ENCODE measurements around the gene CEMIP2.

The CEMIP2 gene

DNA sequence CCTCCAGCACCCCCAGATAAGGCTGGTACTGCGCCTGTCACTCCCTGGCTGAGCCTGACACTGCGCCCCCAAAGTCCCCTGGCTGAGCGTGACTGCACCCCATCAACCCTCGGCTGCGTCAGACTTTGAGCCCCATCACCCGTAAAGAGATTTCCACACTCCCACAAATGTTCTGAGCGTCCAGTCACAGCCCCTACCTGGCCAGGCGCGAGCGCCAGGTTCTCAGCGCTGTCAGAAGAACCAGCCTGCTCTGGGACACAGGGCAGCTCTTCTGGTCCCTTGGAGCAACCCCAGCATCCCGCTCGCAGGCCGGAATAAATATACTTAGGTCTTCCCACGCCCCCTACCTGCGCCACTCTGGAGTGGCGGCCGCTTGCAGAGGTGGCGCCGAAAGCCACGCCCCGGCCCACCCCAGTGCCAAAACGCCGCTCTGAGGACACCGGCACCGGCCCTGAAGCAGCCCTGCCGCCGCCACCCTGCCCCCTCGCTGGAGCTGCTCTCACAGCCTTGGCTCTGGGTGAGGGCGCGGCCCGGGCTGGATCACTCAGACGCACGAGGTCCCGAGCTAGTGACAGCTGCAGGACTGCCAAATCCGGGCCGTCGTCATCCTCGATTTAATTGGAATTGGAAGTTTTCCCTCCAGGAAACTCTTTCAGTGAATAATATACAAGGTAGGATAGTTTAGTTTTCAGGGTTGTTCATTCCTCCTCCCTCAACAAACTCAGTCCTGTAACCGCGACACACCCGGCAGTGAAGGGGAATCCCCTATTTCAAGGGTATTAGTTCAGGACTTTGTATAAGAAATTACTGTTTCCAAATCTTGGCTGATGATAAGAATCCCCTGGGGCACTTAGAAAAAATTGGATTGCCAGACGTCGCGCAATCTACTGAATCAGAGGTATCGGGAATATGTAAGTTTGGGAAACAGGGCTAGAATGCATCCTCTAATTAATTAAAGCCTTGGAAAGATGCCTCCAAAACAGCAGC is 1.2 kb upstream of the CEMIP2 start:
- peak; percentile 65 for DNase-seq (ENCODE audit: low read depth)

DNA sequence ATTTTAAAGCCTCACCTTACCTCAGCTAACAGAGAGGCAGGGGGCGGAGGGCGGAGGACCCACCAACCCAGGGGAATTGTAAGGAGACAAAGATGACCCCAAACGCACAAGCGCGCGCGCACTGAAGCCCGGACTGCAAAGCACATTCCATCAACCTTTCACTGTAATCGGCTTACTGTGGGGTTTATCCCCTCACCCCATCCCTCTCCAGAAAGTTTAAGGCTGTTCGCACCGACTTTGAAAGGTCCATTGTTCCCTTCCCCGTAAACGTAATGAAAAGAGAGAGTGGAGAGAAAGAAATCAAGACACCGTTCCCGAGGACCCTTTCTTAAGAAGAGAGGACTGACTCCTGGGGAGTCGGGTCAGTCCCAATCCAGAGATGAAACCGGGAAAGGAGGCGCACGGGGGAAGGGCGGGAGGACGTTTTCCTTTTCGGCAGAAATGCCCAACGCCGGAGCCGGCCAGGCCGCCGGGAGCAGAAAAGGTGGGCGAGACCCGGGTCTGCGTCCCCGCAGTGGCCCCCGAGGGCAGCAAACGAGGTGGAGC is 464 bp downstream of the CEMIP2 start:
- peak; percentile 55 for DNase-seq (ENCODE audit: low read depth)

DNA sequence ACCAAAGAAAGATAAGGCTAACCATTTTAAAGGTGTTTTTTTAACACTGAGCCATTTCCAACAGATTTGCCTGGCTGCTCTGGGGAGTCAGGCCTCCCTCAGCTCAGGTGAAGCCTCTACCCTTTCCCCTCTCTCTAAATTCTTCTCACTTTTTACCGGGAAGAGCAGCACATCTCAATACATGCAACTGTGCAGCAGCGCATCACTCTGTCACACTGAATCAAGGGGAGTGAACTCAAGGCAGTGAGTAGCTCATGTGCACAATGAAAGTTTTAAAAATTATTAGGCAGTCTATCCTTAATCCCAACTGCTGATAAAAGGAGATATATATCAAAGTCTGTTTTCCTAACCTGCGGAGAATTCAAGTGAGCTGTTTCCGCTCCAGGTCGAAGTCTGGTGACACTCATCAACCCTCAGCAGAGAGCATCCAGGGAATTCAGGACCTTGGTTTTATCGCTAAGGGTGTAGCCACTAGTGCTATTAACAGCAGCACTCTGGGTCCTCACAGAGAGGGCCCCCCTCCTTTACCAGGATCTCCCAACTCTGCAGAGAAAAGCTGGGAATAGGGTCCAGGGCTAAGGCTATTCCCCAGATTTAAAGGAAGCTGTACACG is 1.0 kb downstream of the CEMIP2 start:
- DNase-seq (ENCODE audit: low read depth): peak; percentile 46

DNA sequence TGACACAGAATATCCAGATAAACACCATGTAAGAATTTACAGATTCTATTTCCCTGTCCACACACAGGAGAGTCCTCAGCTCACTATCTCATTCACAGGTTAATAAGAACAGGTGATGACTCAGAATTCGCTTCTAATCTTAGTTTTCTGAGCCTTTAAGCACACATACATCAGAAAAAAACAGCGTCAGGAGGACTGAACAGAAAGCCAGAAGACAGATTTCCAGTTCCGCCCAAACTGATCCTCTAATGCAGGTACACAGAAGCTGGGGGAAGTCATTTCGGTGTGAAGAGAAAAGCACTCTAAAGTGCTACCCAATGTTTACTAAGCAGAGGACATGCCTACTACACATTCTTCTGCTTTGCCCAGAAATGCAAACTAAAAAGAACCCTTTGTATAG is 1.6 kb downstream of the CEMIP2 start:
- peak; percentile 40 for DNase-seq (ENCODE audit: low read depth)

DNA sequence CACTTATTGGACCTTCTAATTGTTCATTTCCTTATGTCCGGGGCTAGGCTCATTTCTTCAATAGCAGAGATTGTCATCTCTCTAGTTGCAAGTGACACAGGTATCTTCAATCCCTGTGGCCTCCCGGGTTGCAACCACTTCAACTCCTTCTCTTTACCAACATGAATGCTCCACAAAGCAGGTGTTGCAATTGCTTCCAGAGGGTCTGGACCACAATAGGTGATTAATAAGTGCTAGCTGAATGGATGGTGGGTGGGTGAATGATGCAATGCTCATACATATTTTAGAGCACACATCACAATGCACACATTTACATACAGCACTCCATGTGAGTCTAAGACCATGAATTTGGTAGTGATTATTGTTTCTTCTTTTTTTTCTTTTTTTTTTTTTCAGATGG is 2.6 kb downstream of the CEMIP2 start:
- peak; percentile 85 for DNase-seq (ENCODE audit: low read depth)

DNA sequence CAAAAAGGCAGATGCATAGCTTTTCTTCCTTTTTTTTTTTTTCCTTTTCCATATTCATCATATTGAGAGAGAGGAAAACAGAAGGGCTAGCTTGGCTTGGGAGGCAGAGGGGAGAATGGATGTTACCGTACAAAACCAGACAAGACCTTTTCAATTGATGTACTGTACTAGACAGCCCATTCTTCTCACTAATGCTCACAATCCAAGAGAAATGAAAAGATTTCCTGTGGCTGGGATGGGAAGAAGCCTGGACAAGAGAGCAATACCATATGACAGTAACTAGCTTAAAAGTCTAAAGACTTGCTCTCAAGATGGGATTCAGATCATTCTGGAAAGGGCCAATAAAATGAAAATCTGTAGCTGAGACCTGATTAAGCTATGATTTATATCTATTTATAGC is 3.4 kb downstream of the CEMIP2 start:
- DNase-seq (ENCODE audit: low read depth): no peak

DNA sequence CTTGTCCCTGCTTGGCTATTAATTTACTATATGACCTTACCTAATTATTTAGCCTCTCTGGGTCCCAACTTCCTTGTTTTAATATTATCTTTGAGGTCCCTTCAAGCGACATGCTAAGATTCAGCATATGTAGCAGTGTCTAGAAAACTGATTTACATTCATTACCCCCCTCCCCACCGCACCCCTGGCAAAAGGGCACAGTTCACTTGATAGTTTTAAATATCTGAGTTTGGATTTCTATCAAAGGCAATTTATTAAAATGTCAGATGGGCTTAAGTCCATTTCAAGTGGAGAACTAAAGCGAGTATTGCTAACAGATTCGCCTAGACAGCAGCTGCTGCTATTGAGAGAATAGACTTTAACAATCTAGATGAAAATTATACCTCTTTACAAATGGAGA is 3.9 kb downstream of the CEMIP2 start:
- DNase-seq (ENCODE audit: low read depth): no peak

DNA sequence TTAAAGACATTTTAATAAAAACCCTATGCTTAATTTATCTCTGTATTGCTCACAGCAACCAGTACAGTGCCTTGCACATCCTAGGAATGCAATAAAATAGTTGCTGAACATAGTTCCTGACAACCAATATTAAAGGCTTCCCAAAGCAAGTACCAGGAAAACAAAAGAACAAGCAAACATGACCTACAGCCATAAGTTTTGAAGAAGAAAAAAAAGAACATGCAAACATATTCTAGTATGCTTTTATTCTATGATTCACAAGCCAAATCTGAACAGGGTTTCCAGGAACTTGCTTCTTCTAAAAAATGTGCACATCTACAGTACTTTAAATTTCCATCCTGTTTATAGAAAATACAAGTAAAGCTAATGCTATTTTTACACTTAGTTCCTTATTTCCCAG is 4.5 kb downstream of the CEMIP2 start:
- DNase-seq (ENCODE audit: low read depth): peak; percentile 39

DNA sequence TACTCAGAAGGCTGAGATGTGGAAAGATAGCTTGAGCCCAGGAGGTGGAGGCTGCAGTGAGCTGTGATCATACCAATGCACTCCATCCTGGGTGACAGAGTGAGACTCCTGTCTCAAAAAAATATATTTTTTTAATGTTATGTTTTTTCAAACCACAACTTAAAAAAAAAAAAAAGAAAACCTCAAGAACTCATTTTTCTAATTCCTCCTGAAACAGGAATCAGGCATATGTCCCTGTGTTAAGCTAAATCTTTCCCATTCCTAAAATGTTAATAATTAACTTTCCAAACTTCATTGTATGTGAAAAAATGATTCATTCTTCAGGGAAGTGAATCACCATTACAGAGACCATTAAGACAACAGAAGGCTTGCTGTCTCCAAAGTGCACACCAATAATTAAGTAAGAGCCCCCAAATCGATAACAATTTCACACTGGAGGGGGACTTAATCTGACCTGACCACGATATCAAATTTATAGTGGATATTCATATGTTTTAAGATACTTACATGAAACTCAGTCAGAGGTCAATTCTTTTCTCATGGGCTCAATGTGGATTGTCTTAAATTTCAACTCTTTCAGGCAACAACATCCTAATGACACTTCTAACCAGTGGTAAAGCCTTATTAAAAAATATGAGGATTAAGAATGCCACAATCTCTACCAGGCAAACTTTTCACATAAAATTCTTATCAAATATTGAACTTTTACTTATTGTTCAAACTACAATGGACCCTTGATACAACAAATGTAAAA is 5.2 kb downstream of the CEMIP2 start:
- DNase-seq (ENCODE audit: low read depth): peak; percentile 88

DNA sequence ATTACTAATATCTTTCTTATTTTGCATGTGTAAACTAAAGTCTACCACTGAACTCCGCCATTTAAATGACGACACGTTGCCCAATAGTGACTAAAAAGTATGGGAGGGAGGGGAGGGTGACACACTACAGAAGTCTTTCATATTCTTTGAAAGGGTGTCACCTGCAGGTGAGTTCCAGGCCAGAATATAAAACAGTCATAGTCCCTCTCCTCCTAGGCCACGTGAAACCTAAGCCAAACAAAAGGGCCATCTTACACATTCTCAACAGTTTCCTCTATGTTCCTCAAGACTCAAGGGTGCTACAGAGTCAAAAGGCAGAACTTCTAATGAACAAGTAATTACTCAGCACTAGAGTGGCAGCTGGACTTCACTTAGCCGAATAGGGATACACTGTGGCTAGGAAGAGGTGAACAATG is 6.4 kb downstream of the CEMIP2 start:
- peak; percentile 25 for DNase-seq (ENCODE audit: low read depth)

DNA sequence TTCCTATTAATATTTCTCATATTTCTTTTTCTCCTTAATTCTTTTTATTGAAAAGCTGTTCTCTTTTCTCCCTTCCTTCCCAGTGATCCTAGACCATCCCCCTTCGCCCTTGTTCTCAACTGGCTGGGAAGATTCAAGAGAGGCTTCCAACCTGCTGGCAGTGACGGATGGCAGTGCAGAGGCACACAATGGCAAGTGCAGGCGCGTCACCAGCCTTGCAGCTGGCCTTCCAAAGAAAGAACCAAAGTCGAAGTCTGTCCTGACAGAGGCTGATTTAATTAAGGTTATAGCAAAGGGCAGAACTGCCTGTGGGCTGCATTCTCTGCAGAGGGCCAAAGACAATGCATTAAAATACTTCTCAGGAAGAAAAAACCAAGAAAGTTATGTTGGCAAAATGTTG is 7.4 kb downstream of the CEMIP2 start:
- DNase-seq (ENCODE audit: low read depth): no peak

DNA sequence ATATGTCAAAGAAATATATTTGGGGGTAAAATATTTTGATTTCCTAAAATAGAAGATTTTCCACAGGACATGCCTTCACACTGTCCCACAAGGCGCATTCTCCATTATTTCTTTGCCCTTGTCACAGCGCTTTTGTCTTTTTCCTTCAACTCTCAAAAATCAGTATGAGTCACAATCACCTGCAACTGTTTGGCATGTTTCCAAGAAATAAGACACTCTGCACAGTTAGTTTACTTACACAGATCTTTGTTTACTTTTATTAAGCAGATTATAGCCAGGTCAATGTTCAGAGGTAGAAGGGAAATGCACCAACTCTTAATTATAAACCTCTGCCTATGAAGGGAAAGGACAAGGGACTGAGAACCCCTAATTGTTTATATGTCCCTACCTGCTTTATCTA is 9.5 kb downstream of the CEMIP2 start:
- DNase-seq (ENCODE audit: low read depth): peak; percentile 57

DNA sequence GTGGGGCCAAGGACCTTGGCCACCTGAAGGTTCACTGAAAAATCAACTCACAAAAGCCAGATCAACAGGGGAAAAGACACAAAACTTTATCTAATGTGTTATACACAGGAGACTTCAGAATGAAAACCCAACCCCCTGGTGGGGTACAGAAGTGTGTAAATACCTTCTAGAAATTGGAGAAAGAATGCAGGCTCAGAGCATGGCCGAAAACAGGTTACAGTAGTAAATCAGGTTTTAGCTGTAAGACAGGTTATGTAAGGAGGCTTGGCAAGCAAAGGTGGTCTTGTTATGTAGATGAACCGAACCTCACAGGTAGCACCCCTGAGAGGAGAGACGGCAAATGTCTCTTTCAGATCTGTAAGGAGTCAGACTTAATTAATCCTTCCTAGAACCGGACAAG is 10.0 kb downstream of the CEMIP2 start:
- DNase-seq (ENCODE audit: low read depth): no peak

DNA sequence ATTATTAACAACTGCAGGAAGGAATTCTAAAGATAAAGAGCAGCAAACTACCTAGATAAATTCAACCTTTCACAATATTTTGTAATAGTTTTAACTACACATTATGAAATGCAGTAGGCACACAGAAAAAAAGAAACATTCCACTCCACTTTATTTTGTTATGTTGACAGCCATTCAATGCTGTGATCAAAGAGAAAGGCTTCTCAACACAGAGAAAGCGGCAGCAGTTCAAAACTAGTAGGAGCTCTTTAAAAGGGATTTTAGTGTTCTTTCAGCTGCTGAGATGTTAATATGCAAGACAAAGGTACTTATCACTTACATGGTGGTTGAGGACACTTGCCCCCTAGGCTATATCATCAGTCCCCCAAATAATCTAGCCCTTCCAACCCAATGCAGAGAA is 11.6 kb downstream of the CEMIP2 start:
- DNase-seq (ENCODE audit: low read depth): no peak

DNA sequence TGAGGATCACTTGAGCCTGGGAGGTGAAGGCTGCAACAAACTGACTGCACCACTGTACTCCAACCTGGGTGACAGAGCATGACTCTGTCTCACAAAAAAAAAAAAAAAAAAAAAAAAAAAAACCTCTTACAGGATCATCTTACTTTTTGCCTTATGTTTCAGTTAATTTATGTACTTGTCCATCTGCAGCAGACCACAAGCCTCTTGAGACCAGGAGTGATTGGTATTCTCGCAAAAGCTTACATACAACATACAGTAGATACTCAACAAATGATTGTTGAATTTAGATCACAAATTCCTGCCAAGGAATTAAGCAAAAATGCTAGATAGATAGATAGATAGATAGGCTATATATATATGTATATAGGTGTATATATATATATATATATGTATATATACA is 12.4 kb downstream of the CEMIP2 start:
- DNase-seq (ENCODE audit: low read depth): no peak

DNA sequence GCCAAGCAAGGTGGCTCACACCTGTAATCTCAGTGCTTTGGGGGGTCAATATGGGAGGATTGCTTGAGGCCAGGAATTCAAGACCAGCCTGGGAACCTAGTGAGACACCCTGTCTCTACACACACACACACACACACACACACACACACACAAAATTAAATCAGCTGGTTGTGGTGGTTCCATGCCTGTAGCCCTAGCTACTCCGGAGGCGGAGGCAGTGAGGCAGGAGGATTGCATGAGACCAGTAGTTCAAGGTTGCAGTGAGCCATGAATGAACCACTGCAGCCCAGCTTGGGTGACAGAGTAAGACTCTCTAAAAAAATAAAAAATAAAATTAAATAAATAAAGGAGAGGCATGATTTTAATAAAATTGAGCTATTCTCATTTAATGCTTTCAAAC is 13.1 kb downstream of the CEMIP2 start:
- DNase-seq (ENCODE audit: low read depth): no peak

DNA sequence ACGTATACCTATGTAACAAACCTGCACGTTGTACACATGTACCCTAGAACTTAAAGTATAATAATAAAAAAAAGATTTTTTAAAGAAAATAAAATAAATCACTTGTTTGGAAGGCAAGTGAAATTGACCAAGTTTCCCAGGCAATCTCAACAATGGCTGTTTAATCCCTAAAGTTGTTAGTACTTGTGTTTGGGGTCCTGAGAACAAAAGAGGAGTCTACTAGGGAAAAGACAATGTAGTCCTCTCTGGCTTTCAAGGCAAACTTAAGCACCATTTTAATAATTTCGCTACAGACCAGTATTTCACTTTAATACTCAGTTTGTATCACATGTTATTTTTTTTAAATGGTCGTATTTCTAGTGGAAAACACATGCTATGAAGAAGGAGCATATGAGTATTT is 14.2 kb downstream of the CEMIP2 start:
- no peak for DNase-seq (ENCODE audit: low read depth)

DNA sequence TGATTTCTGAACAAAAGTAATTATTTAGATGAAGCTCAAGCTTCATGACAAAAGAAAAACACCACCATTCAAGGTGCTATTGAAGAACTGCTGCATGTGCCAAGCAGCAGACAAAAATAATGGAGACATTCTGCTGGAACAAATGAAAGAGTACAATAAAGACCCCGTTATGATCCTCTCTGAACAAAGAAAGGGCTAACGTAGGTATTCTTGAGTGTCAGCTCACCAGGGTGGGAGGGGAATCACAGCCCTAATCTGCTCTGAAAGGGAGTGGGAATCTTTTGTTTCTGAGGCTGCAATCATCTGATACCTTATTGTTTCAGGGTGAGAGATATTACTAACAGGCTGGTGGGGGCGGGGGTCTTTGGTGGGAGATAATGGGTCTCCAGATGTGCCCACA is 15.4 kb downstream of the CEMIP2 start:
- no peak for DNase-seq (ENCODE audit: low read depth)

DNA sequence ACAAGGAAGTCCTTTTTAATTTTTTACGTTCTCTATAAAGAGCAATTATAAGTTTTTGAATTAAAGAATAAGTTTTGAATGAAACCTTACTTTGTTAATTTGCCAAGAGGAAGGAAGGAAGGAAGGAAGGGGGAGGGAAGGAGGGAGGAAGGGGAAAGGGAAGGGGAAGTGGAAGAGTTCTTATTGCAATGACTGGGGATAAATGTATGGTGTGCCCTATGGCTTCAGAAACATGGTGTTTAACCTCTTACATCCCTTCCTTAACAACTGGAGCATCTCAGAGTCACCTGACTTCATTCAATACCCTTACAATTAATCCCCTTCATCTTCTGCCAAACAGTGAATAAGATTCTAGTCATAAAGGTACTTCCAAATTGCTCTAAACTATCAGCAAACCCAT is 16.0 kb downstream of the CEMIP2 start:
- no peak for DNase-seq (ENCODE audit: low read depth)

DNA sequence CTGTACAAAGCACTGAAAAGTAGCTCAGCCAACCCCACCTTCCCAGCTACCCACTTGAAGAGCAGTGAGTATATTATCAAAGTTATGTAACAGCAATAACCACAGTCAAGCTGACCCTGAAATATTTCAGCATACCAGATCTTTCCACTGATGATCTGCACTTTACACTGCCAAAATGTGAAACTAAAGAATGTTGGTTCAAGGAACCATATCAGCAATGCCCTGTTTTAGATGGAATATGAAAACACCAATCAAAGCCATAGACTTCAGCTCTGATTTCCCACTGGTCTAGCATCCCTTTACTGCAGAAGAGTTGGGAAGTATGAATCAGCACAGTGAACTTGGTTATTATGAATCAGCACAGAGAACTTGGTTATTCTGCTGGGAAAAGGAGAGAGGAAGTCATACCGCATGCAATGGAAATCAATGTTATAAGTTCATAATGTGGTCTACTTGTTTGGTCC is 20.0 kb downstream of the CEMIP2 start:
- peak; percentile 82 for DNase-seq (ENCODE audit: low read depth)

DNA sequence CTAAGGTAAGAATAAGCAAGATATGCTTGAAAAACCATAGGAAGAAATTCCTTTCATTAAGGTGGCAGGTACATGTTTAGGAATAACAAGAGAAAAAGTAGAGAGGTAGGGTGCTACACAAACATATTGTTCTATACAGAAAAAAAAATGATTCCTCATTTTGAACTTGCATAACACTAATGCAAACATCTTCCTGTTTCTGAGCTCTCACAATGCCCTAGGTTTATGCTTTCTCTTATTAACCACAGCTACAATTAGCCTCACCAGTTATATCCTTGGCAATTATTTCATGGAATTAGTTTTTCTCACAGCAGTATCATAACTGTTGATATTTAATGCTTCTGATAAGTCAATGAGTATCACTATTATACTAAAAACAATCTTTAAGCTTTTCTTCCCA is 20.7 kb downstream of the CEMIP2 start:
- DNase-seq (ENCODE audit: low read depth): no peak

DNA sequence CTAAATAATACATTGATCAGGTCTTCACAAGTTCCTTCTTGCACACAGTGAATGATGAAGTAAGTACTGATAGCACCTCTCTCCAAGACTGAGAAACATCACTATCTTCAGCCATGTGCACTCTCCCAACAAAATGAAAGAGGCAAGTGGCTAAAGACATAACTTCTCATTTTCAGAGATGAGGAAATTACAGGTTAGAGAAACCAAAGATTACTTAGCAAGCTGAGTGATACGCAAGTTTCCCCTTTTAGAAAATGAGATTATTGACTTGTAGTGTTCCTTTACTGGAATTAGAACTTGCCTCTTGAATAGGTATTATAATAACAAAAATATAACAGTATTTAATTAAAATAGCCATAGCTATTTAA is 21.6 kb downstream of the CEMIP2 start:
- no peak for DNase-seq (ENCODE audit: low read depth)

All from ELR (cell line).